Pancreas (tissue), 10 donors: ENCODE measurements around the gene PDE7B. TPM values are rescaled to one million over a fixed set of nuclear protein-coding genes. Genes with fewer than 3 reads are reported as not detected.

Experiments used
- ATAC-seq, 4 donors: fragments of 200-7000 bp; cut with Tn5 transposase; one replicate each; pipeline versions ENCODE4 v1.8.0 to v1.9.1; 2020; ENCODE audit warnings: mild to moderate bottlenecking in 4 of 4, moderate library complexity in 4 of 4
- DNase-seq, 6 donors: peaks; one replicate each; pipeline ENCODE4 v3.0.0-alpha.2; 2020
- FAIRE-seq: peaks from 2 replicates; lab custom pipeline; 2012; peaks lifted over from hg19 to GRCh38; lab: Jason Lieb, UNC
- H3K27ac ChIP-seq, 4 donors: fragments of 200-600 bp; sonication (generic); 1 replicate in 3 of 4; 2 replicates in 1 of 4; pipeline versions ENCODE4 v1.5.0 to v1.8.0; 2020
- H3K27me3 ChIP-seq, 4 donors: fragments of 200-600 bp; one replicate each; pipeline ENCODE4 v1.8.0; 2021
- H3K36me3 ChIP-seq, 3 donors: fragments of 200-600 bp; sonication (generic) in 1 of 3; one replicate each; pipeline versions ENCODE4 v1.5.0 to v1.8.0; 2020 to 2021
- H3K4me1 ChIP-seq, 3 donors: fragments of 200-600 bp; one replicate each; pipeline ENCODE4 v1.8.0; 2021
- H3K4me3 ChIP-seq, 4 donors: fragments of 200-600 bp; sonication (generic) in 2 of 4; one replicate each; pipeline versions ENCODE4 v1.5.0 to v1.8.0; 2020 to 2021
- H3K9me3 ChIP-seq, 4 donors: fragments of 200-600 bp; one replicate each; pipeline ENCODE4 v1.8.0; 2021
- WGBS, 2 donors: extraction: QIAGEN DNeasy Blood & Tissue Kit; methylation state at CpG; one replicate each; pipeline ENCODE4 v1.1.7; 2013; 5-methylcytosine and 5-hydroxymethylcytosine counted together
- intact Hi-C, 3 donors: fragments of 100-400 bp; cut with DNase I; formaldehyde crosslinking; loops; one replicate each; pipeline versions ENCODE4 v1.11.1 to v1.14.2; 2022
- polyA plus RNA-seq, 2 donors: library from polyadenylated mRNA; stranded (reverse); fragments of 200-250 nt; gene quantifications; one replicate each; pipeline ENCODE4 v1.2.3, GENCODE V29; 2013
- total RNA-seq, 6 donors: library from RNA; stranded (reverse); fragmentation: NEBNext Ultra II Directional in 4 of 6; extraction: Animal tissue kit (Norgen Biotek cat#: 25700) in 4 of 6; gene quantifications; one replicate each; pipeline versions ENCODE4 v1.2.1 to v1.2.4, GENCODE V29; 2021 to 2023
- TF ChIP-seq, protein P1 (sequence below), 4 donors: fragments of 200-600 bp; sonication (generic) in 3 of 4; IDR thresholded peaks; one replicate each; pipeline versions ENCODE4 v1.5.0 to v1.8.0; 2021; ENCODE audit warnings: antibody characterized with exemption in 4 of 4
- donor health status: healthy with polysubstance abuse.
- donor health status: DM: no; HTN: no; CAD: no; lungs with moderate emphysema.
- donor health status: DM: no; HTN: no; CAD: no.
- donor health status: control.
- donor health status: control.
- donor health status: Bipolar disorder and iron deficiency.
- donor health status: DM: yes; HTN: yes; CAD: no.
- donor health status: DM: no; HTN: no; CAD: no.
- donor health status: DM: no; HTN: no; CAD: no.
- donor health status: DM: yes; HTN: yes; CAD: no.

PDE7B gene
- total and polyA plus RNA-seq, 8 donors: 0.38 to 1.7 (median 0.76) TPM

GRCh38 chr6:136117081-136117480 lies 265.6 kb downstream of the PDE7B start:
- DNase-seq (no peak), ATAC-seq (no peak), FAIRE-seq (no peak)
- H3K9me3 ChIP-seq: no peaks in the 10 kb centered on the region
- intact Hi-C loops: no loop called here
- no peaks in the 10 kb centered on the region for H3K27me3 ChIP-seq
- H3K4me3 ChIP-seq: no peak overlapping the region
- no peaks in the 10 kb centered on the region for H3K36me3 ChIP-seq
- WGBS, 2 donors: 64 to 68% methylated on average over 2 of the region's 2 CpGs
- no peaks in the 10 kb centered on the region for H3K4me1 ChIP-seq
- TF ChIP-seq, protein P1, sequence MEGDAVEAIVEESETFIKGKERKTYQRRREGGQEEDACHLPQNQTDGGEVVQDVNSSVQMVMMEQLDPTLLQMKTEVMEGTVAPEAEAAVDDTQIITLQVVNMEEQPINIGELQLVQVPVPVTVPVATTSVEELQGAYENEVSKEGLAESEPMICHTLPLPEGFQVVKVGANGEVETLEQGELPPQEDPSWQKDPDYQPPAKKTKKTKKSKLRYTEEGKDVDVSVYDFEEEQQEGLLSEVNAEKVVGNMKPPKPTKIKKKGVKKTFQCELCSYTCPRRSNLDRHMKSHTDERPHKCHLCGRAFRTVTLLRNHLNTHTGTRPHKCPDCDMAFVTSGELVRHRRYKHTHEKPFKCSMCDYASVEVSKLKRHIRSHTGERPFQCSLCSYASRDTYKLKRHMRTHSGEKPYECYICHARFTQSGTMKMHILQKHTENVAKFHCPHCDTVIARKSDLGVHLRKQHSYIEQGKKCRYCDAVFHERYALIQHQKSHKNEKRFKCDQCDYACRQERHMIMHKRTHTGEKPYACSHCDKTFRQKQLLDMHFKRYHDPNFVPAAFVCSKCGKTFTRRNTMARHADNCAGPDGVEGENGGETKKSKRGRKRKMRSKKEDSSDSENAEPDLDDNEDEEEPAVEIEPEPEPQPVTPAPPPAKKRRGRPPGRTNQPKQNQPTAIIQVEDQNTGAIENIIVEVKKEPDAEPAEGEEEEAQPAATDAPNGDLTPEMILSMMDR (IDR thresholded peaks at IDR 0.05): no peak
- no peak overlapping the region for H3K27ac ChIP-seq

DNA sequence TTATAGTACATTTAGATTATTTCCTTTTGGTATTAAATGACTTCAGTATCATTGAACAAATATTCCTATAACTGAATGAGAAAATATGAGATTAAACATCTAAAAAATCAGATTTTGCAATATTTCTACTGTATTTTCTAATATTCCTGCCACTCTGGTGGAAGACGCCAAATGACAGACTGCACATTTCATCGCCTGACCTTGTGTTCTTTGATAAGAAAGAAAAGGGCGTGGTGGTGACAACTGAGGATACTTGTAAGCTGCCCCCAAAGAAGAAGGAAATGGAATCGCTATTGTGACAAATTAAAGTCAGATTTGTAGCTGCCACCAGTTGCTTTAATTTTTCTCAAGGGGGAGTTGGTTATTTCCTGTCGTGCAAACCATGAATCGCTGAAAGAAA lies 267.3 kb downstream of the PDE7B start:
- Histone ChIP-seq H3K27me3 (no peaks in the 10 kb centered on the region), H3K4me3 (no peak overlapping the region), H3K9me3 (no peaks in the 10 kb centered on the region), H3K27ac (no peak overlapping the region), H3K36me3 (no peaks in the 10 kb centered on the region), H3K4me1 (no peaks in the 10 kb centered on the region)
- DNase-seq (no peak), FAIRE-seq (no peak), ATAC-seq (no peak)
- intact Hi-C loops: no loop called here
- 84 to 88% methylated on average over 6 of the region's 6 CpGs for WGBS, 2 donors
- TF ChIP-seq, protein P1 (IDR thresholded peaks at IDR 0.05): no peak

DNA sequence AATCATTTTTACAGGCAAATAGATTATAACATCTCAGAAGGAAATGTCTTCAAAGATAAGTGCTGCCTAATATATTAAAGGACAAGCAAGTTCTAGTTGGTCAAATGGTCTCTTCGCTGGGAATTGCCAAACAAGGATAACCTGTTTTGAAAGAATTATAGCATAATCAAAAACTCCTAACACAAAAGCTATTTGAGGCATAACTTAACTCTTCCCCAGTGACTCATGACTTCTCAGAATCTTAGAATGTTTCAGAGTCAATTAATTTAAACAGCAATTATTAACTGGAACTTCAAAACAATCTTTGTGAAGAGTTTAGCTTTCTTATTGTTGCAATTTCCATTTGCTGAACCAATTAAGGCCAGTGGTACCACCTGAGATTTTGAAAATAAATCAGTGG lies 272.0 kb downstream of the PDE7B start:
- no peak for ATAC-seq
- FAIRE-seq: no peak
- 50 to 57% methylated on average over 1 of the region's 1 CpG for WGBS, 2 donors
- H3K27ac ChIP-seq: no peak overlapping the region
- TF ChIP-seq, protein P1 (IDR thresholded peaks at IDR 0.05): no peak
- no peaks in the 10 kb centered on the region for H3K9me3 ChIP-seq
- no peaks in the 10 kb centered on the region for H3K27me3 ChIP-seq
- H3K4me1 ChIP-seq: no peaks in the 10 kb centered on the region
- H3K36me3 ChIP-seq: no peaks in the 10 kb centered on the region
- H3K4me3 ChIP-seq: no peak overlapping the region
- no peak for DNase-seq
- intact Hi-C loops: no loop called here

DNA sequence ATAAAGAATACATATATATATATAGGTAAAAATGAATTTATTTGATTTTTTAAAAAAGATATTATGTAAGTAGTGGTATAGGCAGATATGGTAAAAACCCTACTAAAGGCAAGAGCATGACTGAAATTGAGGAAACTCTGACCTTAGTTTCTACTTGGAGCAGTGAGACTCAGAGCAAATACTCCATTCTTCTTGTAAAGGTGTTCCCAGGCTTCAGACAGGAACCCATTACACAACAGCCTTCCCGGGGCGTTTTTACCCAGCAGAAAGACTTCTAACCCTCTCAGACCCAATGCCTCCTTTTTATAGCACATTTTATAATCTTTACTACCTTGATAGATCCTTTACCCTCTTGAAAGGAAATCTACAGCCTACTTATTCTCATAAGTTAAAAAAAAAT lies 274.1 kb downstream of the PDE7B start:
- Histone ChIP-seq H3K9me3 (no peaks in the 10 kb centered on the region), H3K27ac (no peak overlapping the region), H3K36me3 (no peaks in the 10 kb centered on the region), H3K4me1 (no peaks in the 10 kb centered on the region), H3K27me3 (no peaks in the 10 kb centered on the region), H3K4me3 (no peak overlapping the region)
- TF ChIP-seq, protein P1 (IDR thresholded peaks at IDR 0.05): no peak
- FAIRE-seq (no peak), ATAC-seq (no peak), DNase-seq (no peak)
- 79 to 89% methylated on average over 2 of the region's 2 CpGs for WGBS, 2 donors
- intact Hi-C loops: no loop called here

GRCh38 chr6:136127873-136128272 lies 276.4 kb downstream of the PDE7B start:
- intact Hi-C loops: no loop called here
- Histone ChIP-seq H3K4me3 (no peak overlapping the region), H3K27me3 (no peaks in the 10 kb centered on the region), H3K27ac (no peak overlapping the region), H3K9me3 (no peaks in the 10 kb centered on the region), H3K36me3 (no peaks in the 10 kb centered on the region), H3K4me1 (no peaks in the 10 kb centered on the region)
- WGBS, 2 donors: 25 to 31% methylated on average over 2 of the region's 2 CpGs
- FAIRE-seq (no peak), DNase-seq (no peak), ATAC-seq (no peak)
- TF ChIP-seq, protein P1 (IDR thresholded peaks at IDR 0.05): no peak
